ENCODE results near the gene TMEM37.

TMEM37 gene

GRCh38 chr2:119423108-119423444 lies 8.6 kb upstream of the TMEM37 start:
- Histone ChIP-seq H3K4me3 (ENCODE audit: low read length) (no peak overlapping the region), H2AFZ (ENCODE audit: low read depth, low read length) (no peak overlapping the region), H3K27me3 (ENCODE audit: insufficient read depth, low read length) (peaks cover 5% of the 10 kb centered on the region), H3K9me3 (ENCODE audit: low read length) (peaks cover 3% of the 10 kb centered on the region), H3K36me3 (ENCODE audit: insufficient read depth, low read length) (no peaks in the 10 kb centered on the region), H3K4me1 (ENCODE audit: insufficient read depth, low read length) (peaks cover 13% of the 10 kb centered on the region)

GRCh38 chr2:119423811-119424210 lies 7.8 kb upstream of the TMEM37 start:
- H3K4me3 ChIP-seq (ENCODE audit: low read length): no peak overlapping the region
- H3K9me3 ChIP-seq (ENCODE audit: low read length): peaks cover 3% of the 10 kb centered on the region
- H2AFZ ChIP-seq (ENCODE audit: low read depth, low read length): no peak overlapping the region
- peaks cover 5% of the 10 kb centered on the region for H3K27me3 ChIP-seq (ENCODE audit: insufficient read depth, low read length)
- H3K4me1 ChIP-seq (ENCODE audit: insufficient read depth, low read length): peaks cover 15% of the 10 kb centered on the region
- H3K36me3 ChIP-seq (ENCODE audit: insufficient read depth, low read length): no peaks in the 10 kb centered on the region

DNA sequence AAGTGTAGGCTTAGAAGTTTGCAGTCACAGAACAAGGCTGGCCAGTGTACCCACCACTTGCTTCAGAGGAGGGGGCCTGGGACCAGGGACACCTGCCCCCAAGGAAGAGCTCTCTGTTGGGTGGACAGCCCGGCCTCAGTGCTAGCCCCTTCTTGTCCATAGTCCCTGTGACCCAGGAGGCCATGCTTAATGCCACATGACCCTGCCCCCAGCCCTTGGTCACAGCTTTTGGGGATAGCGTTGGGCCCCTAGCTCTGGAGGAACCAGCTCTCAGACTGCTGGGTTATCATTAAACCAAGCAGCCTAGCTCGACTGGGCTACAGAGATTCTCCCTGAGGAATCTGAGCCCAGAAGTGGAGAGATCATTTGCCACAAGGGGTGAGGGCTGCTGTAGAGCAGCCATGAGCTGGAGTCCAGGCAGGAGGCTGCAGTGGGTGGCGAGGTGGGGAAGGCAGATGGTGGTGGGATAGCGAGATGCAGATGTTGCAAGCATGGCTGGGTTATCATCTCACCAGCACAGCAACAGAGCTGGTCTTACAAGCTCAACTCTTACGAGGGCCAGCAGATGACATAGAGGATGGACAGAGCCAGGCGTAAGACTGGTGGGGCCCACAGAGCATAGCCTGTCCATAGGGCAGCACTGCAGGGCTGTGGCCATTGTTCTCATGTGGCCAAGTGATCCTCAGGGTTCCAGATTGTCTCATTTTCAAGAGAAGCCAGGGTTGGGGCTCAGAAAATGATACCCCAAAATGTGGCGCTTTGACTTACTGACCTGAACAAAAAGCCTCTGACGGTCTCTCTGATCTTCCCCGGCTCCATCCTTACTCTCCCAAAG lies 7.2 kb upstream of the TMEM37 start:
- Histone ChIP-seq H3K9me3 (ENCODE audit: low read length) (peaks cover 3% of the 10 kb centered on the region), H2AFZ (ENCODE audit: low read depth, low read length) (no peak overlapping the region), H3K4me3 (ENCODE audit: low read length) (no peak overlapping the region), H3K4me1 (ENCODE audit: insufficient read depth, low read length) (peaks cover 20% of the 10 kb centered on the region), H3K27me3 (ENCODE audit: insufficient read depth, low read length) (peaks cover 7% of the 10 kb centered on the region), H3K36me3 (ENCODE audit: insufficient read depth, low read length) (no peaks in the 10 kb centered on the region)

GRCh38 chr2:119425119-119425405 lies 6.6 kb upstream of the TMEM37 start:
- H2AFZ ChIP-seq (ENCODE audit: low read depth, low read length): no peak overlapping the region
- H3K27me3 ChIP-seq (ENCODE audit: insufficient read depth, low read length): peaks cover 12% of the 10 kb centered on the region
- peaks cover 3% of the 10 kb centered on the region for H3K9me3 ChIP-seq (ENCODE audit: low read length)
- no peaks in the 10 kb centered on the region for H3K36me3 ChIP-seq (ENCODE audit: insufficient read depth, low read length)
- peaks cover 20% of the 10 kb centered on the region for H3K4me1 ChIP-seq (ENCODE audit: insufficient read depth, low read length)
- H3K4me3 ChIP-seq (ENCODE audit: low read length): no peak overlapping the region

DNA sequence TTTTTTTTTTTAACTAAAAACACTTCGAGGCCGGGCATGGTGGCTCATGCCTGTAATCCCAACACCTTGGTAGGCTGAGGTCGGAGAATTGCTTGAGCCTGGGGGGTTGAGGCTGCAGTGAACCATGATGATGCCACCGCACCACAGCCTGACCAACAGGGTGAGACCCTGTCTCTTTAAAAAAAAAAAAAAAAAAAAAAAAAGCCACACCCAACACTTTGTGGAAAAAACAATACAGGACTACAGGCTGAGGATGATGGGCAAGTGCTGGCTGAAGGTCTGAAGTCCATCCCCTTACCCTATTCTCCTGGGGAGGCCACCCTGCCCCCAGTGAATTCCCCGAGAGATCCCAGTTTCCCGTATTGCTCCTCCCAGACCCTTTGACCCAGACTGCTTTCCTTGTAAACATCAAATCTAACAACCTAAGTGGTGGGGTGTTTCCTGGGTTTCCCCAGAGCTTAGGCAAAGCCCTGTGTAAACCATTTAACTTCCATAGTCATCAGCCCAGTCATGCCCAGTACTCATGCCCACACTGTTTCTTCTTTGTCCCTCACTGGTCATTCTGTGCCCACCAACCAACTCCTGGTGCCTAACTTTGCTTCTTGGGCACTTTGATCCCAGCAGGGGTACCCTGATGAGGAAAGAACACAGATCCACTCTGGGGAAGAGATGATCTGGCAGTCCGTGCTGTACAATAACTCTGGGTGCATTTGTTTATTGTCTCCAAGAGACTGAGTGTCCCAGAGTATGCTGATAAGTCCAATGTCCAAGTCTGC lies 5.8 kb upstream of the TMEM37 start:
- Histone ChIP-seq H2AFZ (ENCODE audit: low read depth, low read length) (no peak overlapping the region), H3K36me3 (ENCODE audit: insufficient read depth, low read length) (no peaks in the 10 kb centered on the region), H3K9me3 (ENCODE audit: low read length) (peaks cover 3% of the 10 kb centered on the region), H3K4me1 (ENCODE audit: insufficient read depth, low read length) (peaks cover 20% of the 10 kb centered on the region), H3K27me3 (ENCODE audit: insufficient read depth, low read length) (peaks cover 15% of the 10 kb centered on the region), H3K4me3 (ENCODE audit: low read length) (no peak overlapping the region)

- no peak overlapping the region for H2AFZ ChIP-seq (ENCODE audit: low read depth, low read length)
- H3K27me3 ChIP-seq (ENCODE audit: insufficient read depth, low read length): peaks cover 18% of the 10 kb centered on the region
- H3K9me3 ChIP-seq (ENCODE audit: low read length): peaks cover 1% of the 10 kb centered on the region
- peaks cover 21% of the 10 kb centered on the region for H3K4me1 ChIP-seq (ENCODE audit: insufficient read depth, low read length)
- no peaks in the 10 kb centered on the region for H3K36me3 ChIP-seq (ENCODE audit: insufficient read depth, low read length)
- no peak overlapping the region for H3K4me3 ChIP-seq (ENCODE audit: low read length)
Observed at GRCh38 chr2:119426396-119426675, 5.3 kb upstream of the TMEM37 start.

- no peaks in the 10 kb centered on the region for H3K36me3 ChIP-seq (ENCODE audit: insufficient read depth, low read length)
- peaks cover 22% of the 10 kb centered on the region for H3K4me1 ChIP-seq (ENCODE audit: insufficient read depth, low read length)
- H3K9me3 ChIP-seq (ENCODE audit: low read length): no peaks in the 10 kb centered on the region
- no peak overlapping the region for H2AFZ ChIP-seq (ENCODE audit: low read depth, low read length)
- H3K4me3 ChIP-seq (ENCODE audit: low read length): no peak overlapping the region
- peaks cover 20% of the 10 kb centered on the region for H3K27me3 ChIP-seq (ENCODE audit: insufficient read depth, low read length)
Observed at GRCh38 chr2:119426801-119427395, 4.8 kb upstream of the TMEM37 start.

GRCh38 chr2:119427756-119428155 lies 3.9 kb upstream of the TMEM37 start:
- Histone ChIP-seq H3K9me3 (ENCODE audit: low read length) (no peaks in the 10 kb centered on the region), H3K27me3 (ENCODE audit: insufficient read depth, low read length) (peaks cover 28% of the 10 kb centered on the region), H3K4me3 (ENCODE audit: low read length) (no peak overlapping the region), H3K36me3 (ENCODE audit: insufficient read depth, low read length) (no peaks in the 10 kb centered on the region), H3K4me1 (ENCODE audit: insufficient read depth, low read length) (peaks cover 20% of the 10 kb centered on the region), H2AFZ (ENCODE audit: low read depth, low read length) (no peak overlapping the region)

GRCh38 chr2:119428488-119429224 lies 3.0 kb upstream of the TMEM37 start:
- no peaks in the 10 kb centered on the region for H3K9me3 ChIP-seq (ENCODE audit: low read length)
- no peaks in the 10 kb centered on the region for H3K36me3 ChIP-seq (ENCODE audit: insufficient read depth, low read length)
- peaks cover 34% of the 10 kb centered on the region for H3K27me3 ChIP-seq (ENCODE audit: insufficient read depth, low read length)
- H3K4me1 ChIP-seq (ENCODE audit: insufficient read depth, low read length): peaks cover 14% of the 10 kb centered on the region
- H3K4me3 ChIP-seq (ENCODE audit: low read length): no peak overlapping the region
- H2AFZ ChIP-seq (ENCODE audit: low read depth, low read length): no peak overlapping the region

DNA sequence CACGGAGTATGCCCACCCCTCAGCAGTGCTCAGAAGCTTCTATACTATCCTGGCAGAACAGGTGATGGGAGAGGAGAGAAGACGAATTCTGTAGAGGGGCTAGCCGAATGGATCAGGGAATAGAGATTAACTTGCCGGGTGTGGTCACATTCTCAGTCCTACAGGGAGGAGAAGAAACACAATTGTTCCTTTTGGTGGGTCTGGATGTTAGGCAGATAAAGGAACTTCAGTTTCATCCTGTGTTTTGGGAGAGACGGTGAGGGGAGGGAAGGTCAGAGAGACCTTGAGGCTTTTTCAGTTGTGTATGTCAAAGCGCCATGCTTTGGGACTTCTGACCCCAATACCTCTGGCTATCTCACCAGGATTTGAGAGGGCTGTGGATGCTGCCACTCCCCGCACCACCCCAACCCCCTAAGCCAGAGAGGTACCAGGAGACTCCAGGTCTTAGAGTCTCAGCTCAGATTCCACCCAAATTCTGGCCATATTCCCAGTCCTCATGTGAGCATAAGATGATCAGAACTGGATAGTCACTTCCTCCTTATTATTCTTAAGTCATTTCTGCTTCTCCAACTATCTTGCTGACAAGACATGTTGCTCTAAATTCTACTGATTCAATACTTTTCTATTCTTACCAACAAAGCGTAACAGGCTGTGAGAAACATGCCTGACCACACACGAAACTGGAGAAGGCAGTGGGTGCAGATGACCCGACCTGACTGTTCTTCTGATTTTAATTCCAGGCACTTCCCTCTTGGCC lies 2.3 kb upstream of the TMEM37 start:
- Histone ChIP-seq H3K4me1 (ENCODE audit: insufficient read depth, low read length) (peaks cover 14% of the 10 kb centered on the region), H3K4me3 (ENCODE audit: low read length) (no peak overlapping the region), H3K27me3 (ENCODE audit: insufficient read depth, low read length) (peaks cover 36% of the 10 kb centered on the region), H3K9me3 (ENCODE audit: low read length) (no peaks in the 10 kb centered on the region), H2AFZ (ENCODE audit: low read depth, low read length) (no peak overlapping the region), H3K36me3 (ENCODE audit: insufficient read depth, low read length) (no peaks in the 10 kb centered on the region)

DNA sequence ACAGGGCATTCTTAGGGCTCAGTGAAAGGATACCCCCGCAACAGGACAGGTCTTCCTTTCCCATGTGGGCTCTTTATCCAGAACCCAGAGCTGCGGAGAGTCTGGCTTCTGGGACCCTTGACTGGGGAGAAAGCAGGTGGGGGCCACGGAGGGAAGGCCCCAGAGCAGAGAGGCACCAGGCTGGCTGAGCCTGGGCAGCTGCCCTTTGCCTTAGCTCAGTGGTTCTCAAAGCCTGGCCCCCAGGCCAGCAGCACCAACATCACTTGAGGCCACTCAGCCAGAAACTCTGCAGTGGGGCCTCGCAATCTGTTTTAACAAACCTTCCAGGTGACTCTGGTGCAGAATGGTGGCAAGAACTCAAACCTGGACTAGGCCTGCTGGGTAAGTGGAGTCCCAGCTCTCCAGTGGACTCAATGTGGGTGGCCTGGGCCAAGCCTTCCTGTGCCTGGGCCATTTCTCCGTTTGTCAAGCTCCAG lies 1.6 kb upstream of the TMEM37 start:
- H3K9me3 ChIP-seq (ENCODE audit: low read length): no peaks in the 10 kb centered on the region
- H3K4me3 ChIP-seq (ENCODE audit: low read length): no peak overlapping the region
- no peak overlapping the region for H2AFZ ChIP-seq (ENCODE audit: low read depth, low read length)
- peaks cover 14% of the 10 kb centered on the region for H3K4me1 ChIP-seq (ENCODE audit: insufficient read depth, low read length)
- peaks cover 36% of the 10 kb centered on the region for H3K27me3 ChIP-seq (ENCODE audit: insufficient read depth, low read length)
- H3K36me3 ChIP-seq (ENCODE audit: insufficient read depth, low read length): no peaks in the 10 kb centered on the region

DNA sequence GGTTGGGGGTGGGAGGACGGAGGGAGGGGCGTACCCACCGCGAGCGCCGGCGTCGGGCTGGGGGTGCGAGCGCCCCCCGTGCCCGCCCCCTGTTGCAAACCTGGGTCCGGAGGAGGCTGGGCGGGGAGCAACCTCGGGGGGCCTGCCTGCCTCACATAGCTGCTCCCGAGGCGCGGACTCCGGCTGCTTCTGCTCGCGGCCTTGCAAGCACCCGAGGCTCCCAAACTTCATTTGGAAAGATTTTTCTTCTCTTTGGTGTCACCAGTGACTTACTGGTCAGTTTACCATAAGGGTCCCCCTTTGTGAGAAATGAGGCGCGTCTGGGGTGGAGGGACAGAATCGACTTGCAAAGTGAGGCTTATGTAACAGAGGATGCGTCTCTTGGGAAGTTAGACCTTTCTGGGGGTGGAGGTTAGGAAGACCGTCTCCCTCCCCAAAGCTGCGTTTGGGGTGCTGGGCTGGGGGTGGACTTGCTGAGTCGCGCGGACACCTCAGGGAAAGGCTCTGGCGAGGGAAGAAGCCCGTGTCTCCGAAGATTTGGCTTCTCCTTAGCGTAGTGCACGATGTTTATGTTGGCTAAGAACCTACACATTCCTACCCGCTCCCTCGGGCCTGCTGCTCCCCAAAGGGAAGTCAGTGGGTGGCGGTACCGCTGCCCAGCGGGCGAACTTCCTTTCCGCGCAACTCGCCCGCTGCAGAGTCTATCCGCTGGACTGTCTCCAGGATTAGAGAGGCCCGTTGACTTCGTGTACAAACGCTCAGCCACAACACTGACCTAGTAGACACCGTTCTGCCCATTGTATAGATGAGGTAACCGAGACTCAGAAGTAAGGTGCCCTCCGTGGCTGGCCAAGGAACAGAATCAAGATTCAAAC lies 559 bp downstream of the TMEM37 start:
- peak overlapping the region; percentile 27 for H3K4me3 ChIP-seq (ENCODE audit: low read length)
- H2AFZ ChIP-seq (ENCODE audit: low read depth, low read length): no peak overlapping the region
- peaks cover 31% of the 10 kb centered on the region for H3K27me3 ChIP-seq (ENCODE audit: insufficient read depth, low read length)
- H3K9me3 ChIP-seq (ENCODE audit: low read length): no peaks in the 10 kb centered on the region
- no peaks in the 10 kb centered on the region for H3K36me3 ChIP-seq (ENCODE audit: insufficient read depth, low read length)
- peaks cover 14% of the 10 kb centered on the region for H3K4me1 ChIP-seq (ENCODE audit: insufficient read depth, low read length)
